ENCODE results near the gene EMX2. TPM values are rescaled to one million over a fixed set of nuclear protein-coding genes. Genes with fewer than 3 reads are reported as not detected.

The EMX2 gene
- total and polyA plus RNA-seq, 2 experiments from 2014 or later: 13.2 to 16.3 TPM

- Histone ChIP-seq H3K9ac (peak overlapping the region; percentile 98; the same call in 1 of the 2 replicates), H3K27me3 (replicated peaks; ENCODE audit: insufficient read depth) (no peaks in the 10 kb centered on the region), H3K9me2 (ENCODE audit: insufficient read depth) (no peaks in the 10 kb centered on the region), H2AFZ (no peak overlapping the region), H3K27ac (no peak overlapping the region), H3F3A (ENCODE audit: insufficient read depth) (no peaks in the 10 kb centered on the region), H3K9me3 (ENCODE audit: low read depth) (no peaks in the 10 kb centered on the region), H3K4me1 (ENCODE audit: insufficient read depth) (peaks cover 24% of the 10 kb centered on the region), H3K4me2 (ENCODE audit: unreplicated experiment) (no peak overlapping the region), H3K79me2 (ENCODE audit: insufficient read depth) (peaks cover 97% of the 10 kb centered on the region), H4K20me1 (ENCODE audit: insufficient read depth) (no peaks in the 10 kb centered on the region), H3K36me3 (ENCODE audit: low read depth) (peaks cover 8% of the 10 kb centered on the region; the same call in 1 of the 2 replicates), H3K4me3 (no peak overlapping the region)
- DNase-seq: no peak
- 92% methylated on average over 6 of the region's 6 CpGs for WGBS, 2 experiments (ENCODE audit: low coverage in 1 of 2, low lambda C conversion rate in 2 of 2, missing lambda C conversion rate in 2 of 2)
- in situ Hi-C loops (cut with MboI): no loop called here
- no peak for TF ChIP-seq EZH2 (IDR thresholded peaks at IDR 0.05; ENCODE audit: insufficient read depth, poor library complexity, severe bottlenecking)
- no peak for TF ChIP-seq EZH2phosphoT487 (IDR thresholded peaks at IDR 0.05; ENCODE audit: insufficient read depth, low read depth)
Observed at GRCh38 chr10:117550076-117550475, 7.5 kb downstream of the EMX2 start.

- Histone ChIP-seq H3K9ac (no peak overlapping the region), H3K27ac (no peak overlapping the region), H2AFZ (no peak overlapping the region), H3K9me2 (ENCODE audit: insufficient read depth) (no peaks in the 10 kb centered on the region), H3K27me3 (replicated peaks; ENCODE audit: insufficient read depth) (no peaks in the 10 kb centered on the region), H3K4me2 (ENCODE audit: unreplicated experiment) (no peak overlapping the region), H3F3A (ENCODE audit: insufficient read depth) (no peaks in the 10 kb centered on the region), H3K4me3 (no peak overlapping the region), H3K79me2 (ENCODE audit: insufficient read depth) (peaks cover 94% of the 10 kb centered on the region), H3K4me1 (ENCODE audit: insufficient read depth) (peaks cover 24% of the 10 kb centered on the region), H3K36me3 (ENCODE audit: low read depth) (peaks cover 8% of the 10 kb centered on the region; the same call in 1 of the 2 replicates), H3K9me3 (ENCODE audit: low read depth) (no peaks in the 10 kb centered on the region), H4K20me1 (ENCODE audit: insufficient read depth) (no peaks in the 10 kb centered on the region)
- DNase-seq: no peak
- TF ChIP-seq EZH2phosphoT487 (IDR thresholded peaks at IDR 0.05; ENCODE audit: insufficient read depth, low read depth): no peak
- TF ChIP-seq EZH2 (IDR thresholded peaks at IDR 0.05; ENCODE audit: insufficient read depth, poor library complexity, severe bottlenecking): no peak
- in situ Hi-C loops (cut with MboI): no loop called here
- WGBS, 2 experiments (ENCODE audit: low coverage in 1 of 2, low lambda C conversion rate in 2 of 2, missing lambda C conversion rate in 2 of 2): 96 to 97% methylated on average over 19 to 22 of the region's 22 CpGs
Observed at GRCh38 chr10:117550599-117551329, 8.2 kb downstream of the EMX2 start.

GRCh38 chr10:117551330-117552155 lies 9.0 kb downstream of the EMX2 start:
- H3K9me2 ChIP-seq (ENCODE audit: insufficient read depth): no peaks in the 10 kb centered on the region
- H3F3A ChIP-seq (ENCODE audit: insufficient read depth): no peaks in the 10 kb centered on the region
- no peaks in the 10 kb centered on the region for H3K9me3 ChIP-seq (ENCODE audit: low read depth)
- TF ChIP-seq EZH2phosphoT487 (IDR thresholded peaks at IDR 0.05; ENCODE audit: insufficient read depth, low read depth) (no peak), EZH2 (IDR thresholded peaks at IDR 0.05; ENCODE audit: insufficient read depth, poor library complexity, severe bottlenecking) (no peak)
- DNase-seq: no peak
- H3K4me1 ChIP-seq (ENCODE audit: insufficient read depth): peaks cover 24% of the 10 kb centered on the region
- in situ Hi-C loops (cut with MboI): no loop called here
- peak overlapping the region; percentile 82 for H3K27ac ChIP-seq
- peak overlapping the region; percentile 83 for H3K4me2 ChIP-seq (ENCODE audit: unreplicated experiment)
- H3K27me3 ChIP-seq (replicated peaks; ENCODE audit: insufficient read depth): no peaks in the 10 kb centered on the region
- H4K20me1 ChIP-seq (ENCODE audit: insufficient read depth): no peaks in the 10 kb centered on the region
- peak overlapping the region; percentile 79 for H2AFZ ChIP-seq
- 88% methylated on average over 45 of the region's 45 CpGs for WGBS, 2 experiments (ENCODE audit: low coverage in 1 of 2, low lambda C conversion rate in 2 of 2, missing lambda C conversion rate in 2 of 2)
- peak overlapping the region; percentile 70 for H3K4me3 ChIP-seq
- H3K79me2 ChIP-seq (ENCODE audit: insufficient read depth): peaks cover 86% of the 10 kb centered on the region
- H3K9ac ChIP-seq: peak overlapping the region; percentile 82
- peaks cover 8% of the 10 kb centered on the region; the same call in 1 of the 2 replicates for H3K36me3 ChIP-seq (ENCODE audit: low read depth)

- Histone ChIP-seq H3K4me1 (ENCODE audit: insufficient read depth) (peaks cover 24% of the 10 kb centered on the region), H3K36me3 (ENCODE audit: low read depth) (peaks cover 8% of the 10 kb centered on the region; the same call in 1 of the 2 replicates), H3K27me3 (replicated peaks; ENCODE audit: insufficient read depth) (no peaks in the 10 kb centered on the region), H3K27ac (peak overlapping the region; percentile 82), H3F3A (ENCODE audit: insufficient read depth) (no peaks in the 10 kb centered on the region), H2AFZ (peak overlapping the region; percentile 79), H3K9me3 (ENCODE audit: low read depth) (no peaks in the 10 kb centered on the region), H3K9ac (peak overlapping the region; percentile 82), H3K4me3 (peak overlapping the region; percentile 70), H3K4me2 (ENCODE audit: unreplicated experiment) (peak overlapping the region; percentile 83), H3K9me2 (ENCODE audit: insufficient read depth) (no peaks in the 10 kb centered on the region), H4K20me1 (ENCODE audit: insufficient read depth) (no peaks in the 10 kb centered on the region), H3K79me2 (ENCODE audit: insufficient read depth) (peaks cover 80% of the 10 kb centered on the region)
- no peak for TF ChIP-seq EZH2phosphoT487 (IDR thresholded peaks at IDR 0.05; ENCODE audit: insufficient read depth, low read depth)
- no peak for TF ChIP-seq EZH2 (IDR thresholded peaks at IDR 0.05; ENCODE audit: insufficient read depth, poor library complexity, severe bottlenecking)
- WGBS, 2 experiments (ENCODE audit: low coverage in 1 of 2, low lambda C conversion rate in 2 of 2, missing lambda C conversion rate in 2 of 2): 8% methylated on average over 39 of the region's 39 CpGs
- peak; percentile 65 for DNase-seq
- in situ Hi-C loops (cut with MboI): no loop called here
Observed at GRCh38 chr10:117552156-117552631, 9.6 kb downstream of the EMX2 start.
